Measurements from ENCODE around the gene WWC2.

- no peak for TF ChIP-seq CTCF (IDR thresholded peaks at IDR 0.05; ENCODE audit: low read depth, low read length, poor library complexity, severe bottlenecking)
- TF ChIP-seq EZH2phosphoT487 (IDR thresholded peaks at IDR 0.05; ENCODE audit: borderline replicate concordance, low read length): no peak
These were observed 105.7 kb downstream of the WWC2 start for GRCh38 chr4:183204793-183205192.

All from DOHH2 (cell line).